GM18519 (cell line): ENCODE measurements around the gene RNASE13.
"Not testable (repeated sequence)": the region's sequence is repeated elsewhere in the genome, so short reads cannot be mapped to it uniquely, and the experiment has no call there.

ENCODE experiments used
- ATAC-seq: cut with Tn5 transposase; IDR thresholded peaks from one replicate; pipeline ENCODE4 v1.9.1; 2021; ENCODE audit warnings: mild to moderate bottlenecking, moderate library complexity; ENCODE audit not compliant: unreplicated experiment, low FRiP score

The RNASE13 gene

GRCh38 chr14:21043387-21043973 is 8.9 kb upstream of the RNASE13 start:
- ATAC-seq = no peak

- no peak for ATAC-seq
Observed at GRCh38 chr14:21042918-21043317, 8.3 kb upstream of the RNASE13 start.

- ATAC-seq = no peak
Observed at GRCh38 chr14:21041676-21042433, 7.2 kb upstream of the RNASE13 start, which contains the start of gene RNASE7. Gene RNASE7, plus strand, starts transcription at chr14:21042362. Its CDS starts 631 bp downstream, at chr14:21042993.

- ATAC-seq = not testable (repeated sequence)
Observed at GRCh38 chr14:21040941-21041340, 6.3 kb upstream of the RNASE13 start.

GRCh38 chr14:21040370-21040925 is 5.8 kb upstream of the RNASE13 start:
- no peak for ATAC-seq

- ATAC-seq = no peak
Observed at GRCh38 chr14:21039585-21040369, 5.2 kb upstream of the RNASE13 start.

GRCh38 chr14:21038441-21039422 is 4.1 kb upstream of the RNASE13 start:
- no peak for ATAC-seq

- ATAC-seq = no peak
Observed at GRCh38 chr14:21037156-21037555, 2.5 kb upstream of the RNASE13 start.

GRCh38 chr14:21036751-21037150 is 2.1 kb upstream of the RNASE13 start:
- no peak for ATAC-seq

GRCh38 chr14:21033133-21033698 is 1.4 kb downstream of the RNASE13 start:
- no peak for ATAC-seq

GRCh38 chr14:21032326-21033132 is 2.1 kb downstream of the RNASE13 start:
- ATAC-seq = no peak

- ATAC-seq = no peak
Observed at GRCh38 chr14:21030531-21030930, 4.1 kb downstream of the RNASE13 start.

GRCh38 chr14:21029917-21030316 is 4.7 kb downstream of the RNASE13 start, which contains the start of gene TPPP2:
Gene TPPP2, plus strand, starts transcription at chr14:21030217. Its CDS starts 365 bp downstream, at chr14:21030582.
- ATAC-seq = no peak

GRCh38 chr14:21026988-21027315 is 7.7 kb downstream of the RNASE13 start:
- ATAC-seq = no peak

GRCh38 chr14:21026274-21026987 is 8.2 kb downstream of the RNASE13 start:
- ATAC-seq = no peak

- no peak for ATAC-seq
Observed at GRCh38 chr14:21025371-21026273, 9.0 kb downstream of the RNASE13 start.
